Measurements from ENCODE around the gene SHC1.

Gene SHC1

GRCh38 chr1:154935749-154936554 is 34.6 kb downstream of the SHC1 start:
- H3K4me1 ChIP-seq (ENCODE audit: control insufficient read depth, insufficient read depth, low read length), result peaks cover 11% of the 10 kb centered on the region
- H3K27me3 ChIP-seq (ENCODE audit: control insufficient read depth, insufficient read depth, low read length, poor library complexity, severe bottlenecking), result no peaks in the 10 kb centered on the region
- H3K36me3 ChIP-seq (ENCODE audit: control insufficient read depth, insufficient read depth, low read length), result no peaks in the 10 kb centered on the region
- peak overlapping the region; percentile 95 for H3K27ac ChIP-seq (ENCODE audit: insufficient read depth, low read depth, low read length, poor library complexity, severe bottlenecking)
- H3K4me3 ChIP-seq (ENCODE audit: insufficient read depth, low read depth, low read length), result peak overlapping the region; percentile 64
- WGBS, 2 experiments, result 53 to 55% methylated on average over 27 of the region's 27 CpGs
- no peaks in the 10 kb centered on the region for H3K9me3 ChIP-seq (ENCODE audit: control insufficient read depth, low read length)

DNA sequence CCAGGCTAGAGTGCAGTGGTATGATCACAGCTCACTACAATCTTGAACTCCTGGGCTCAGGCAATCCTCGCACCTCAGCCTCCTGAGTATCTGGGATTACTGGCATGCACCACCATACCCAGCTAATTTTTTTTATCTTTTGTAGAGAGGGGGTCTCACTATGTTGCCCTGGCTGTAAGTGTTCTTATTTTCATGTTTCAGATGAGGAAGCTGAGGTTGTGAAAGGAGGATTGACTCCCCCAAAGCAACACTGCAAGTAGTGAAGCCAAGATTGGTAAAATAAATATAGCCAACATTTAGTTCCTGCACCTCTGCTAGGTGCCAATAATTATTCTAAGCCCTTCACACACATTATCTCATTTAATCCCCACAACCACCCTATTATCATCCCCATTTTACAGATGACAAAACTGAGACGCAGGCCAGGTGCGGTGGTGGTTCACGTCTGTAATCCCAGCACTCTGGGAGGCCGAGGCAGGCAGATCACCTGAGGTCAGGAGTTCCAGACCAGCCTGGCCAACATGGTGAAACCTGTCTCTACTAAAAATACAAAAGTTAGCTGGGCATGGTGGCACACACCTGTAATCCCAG is 36.1 kb downstream of the SHC1 start:
- Histone ChIP-seq H3K27ac (ENCODE audit: insufficient read depth, low read depth, low read length, poor library complexity, severe bottlenecking) (no peak overlapping the region), H3K4me1 (ENCODE audit: control insufficient read depth, insufficient read depth, low read length) (no peaks in the 10 kb centered on the region), H3K9me3 (ENCODE audit: control insufficient read depth, low read length) (no peaks in the 10 kb centered on the region), H3K4me3 (ENCODE audit: insufficient read depth, low read depth, low read length) (no peak overlapping the region), H3K27me3 (ENCODE audit: control insufficient read depth, insufficient read depth, low read length, poor library complexity, severe bottlenecking) (no peaks in the 10 kb centered on the region), H3K36me3 (ENCODE audit: control insufficient read depth, insufficient read depth, low read length) (no peaks in the 10 kb centered on the region)
- WGBS, 2 experiments, result 92 to 95% methylated on average over 5 of the region's 5 CpGs

DNA sequence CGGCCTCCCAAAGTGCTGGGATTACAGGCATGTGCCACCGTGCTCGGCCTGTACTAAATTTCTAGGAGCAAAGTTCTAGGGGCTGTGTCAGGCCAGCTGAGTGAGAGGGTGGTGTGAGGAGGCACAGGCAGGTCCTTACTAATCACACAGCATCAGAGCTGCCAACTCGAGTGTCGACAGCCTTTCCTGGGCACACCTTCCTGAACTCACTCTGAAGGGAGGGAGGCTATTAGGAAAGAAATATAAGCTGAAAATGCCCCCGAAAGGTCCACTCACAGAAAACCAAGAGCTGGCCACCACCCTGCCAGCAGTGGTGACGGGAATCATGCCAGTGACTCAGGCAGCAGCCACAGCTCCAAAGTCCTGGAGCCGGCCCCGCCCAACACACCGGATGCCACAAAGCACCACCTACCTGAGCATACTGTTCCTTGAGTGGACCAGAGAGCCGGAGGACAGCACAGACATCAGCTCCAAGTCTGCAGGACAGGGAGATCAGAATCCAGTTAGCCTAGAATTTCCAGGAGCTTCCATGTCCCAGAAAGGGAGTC is 38.5 kb downstream of the SHC1 start:
- Histone ChIP-seq H3K36me3 (ENCODE audit: control insufficient read depth, insufficient read depth, low read length) (peaks cover 3% of the 10 kb centered on the region), H3K27me3 (ENCODE audit: control insufficient read depth, insufficient read depth, low read length, poor library complexity, severe bottlenecking) (no peaks in the 10 kb centered on the region), H3K4me3 (ENCODE audit: insufficient read depth, low read depth, low read length) (no peak overlapping the region), H3K27ac (ENCODE audit: insufficient read depth, low read depth, low read length, poor library complexity, severe bottlenecking) (no peak overlapping the region), H3K4me1 (ENCODE audit: control insufficient read depth, insufficient read depth, low read length) (no peaks in the 10 kb centered on the region), H3K9me3 (ENCODE audit: control insufficient read depth, low read length) (no peaks in the 10 kb centered on the region)
- WGBS, 2 experiments, result 92 to 95% methylated on average over 11 of the region's 11 CpGs

DNA sequence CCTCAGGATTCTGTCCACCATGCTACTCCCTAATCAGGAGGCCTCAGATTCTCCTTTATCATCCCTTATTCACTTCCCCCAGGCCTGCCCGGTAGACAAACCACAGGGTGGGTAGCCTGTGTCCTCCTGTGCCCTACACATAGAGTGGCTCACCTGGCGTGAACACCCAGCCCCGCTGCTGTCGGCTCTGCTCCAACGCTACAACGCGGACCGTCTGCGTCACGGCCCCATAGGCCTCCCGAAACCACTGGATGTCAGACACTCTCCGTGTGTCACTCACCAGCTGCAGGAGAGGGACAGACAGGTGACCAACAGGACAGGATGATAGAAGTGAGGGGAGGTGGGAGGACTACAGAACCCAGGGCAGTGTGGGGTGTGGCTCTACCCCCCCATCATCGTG is 44.3 kb downstream of the SHC1 start:
- 94 to 95% methylated on average over 13 of the region's 13 CpGs for WGBS, 2 experiments
- peaks cover 10% of the 10 kb centered on the region for H3K36me3 ChIP-seq (ENCODE audit: control insufficient read depth, insufficient read depth, low read length)

GRCh38 chr1:154925335-154926170 is 45.0 kb downstream of the SHC1 start:
- 92 to 93% methylated on average over 3 of the region's 3 CpGs for WGBS, 2 experiments
- no peak overlapping the region for H3K27ac ChIP-seq (ENCODE audit: insufficient read depth, low read depth, low read length, poor library complexity, severe bottlenecking)
- H3K27me3 ChIP-seq (ENCODE audit: control insufficient read depth, insufficient read depth, low read length, poor library complexity, severe bottlenecking), result no peaks in the 10 kb centered on the region
- no peaks in the 10 kb centered on the region for H3K4me1 ChIP-seq (ENCODE audit: control insufficient read depth, insufficient read depth, low read length)
- H3K36me3 ChIP-seq (ENCODE audit: control insufficient read depth, insufficient read depth, low read length), result peaks cover 10% of the 10 kb centered on the region
- H3K9me3 ChIP-seq (ENCODE audit: control insufficient read depth, low read length), result no peaks in the 10 kb centered on the region
- no peak overlapping the region for H3K4me3 ChIP-seq (ENCODE audit: insufficient read depth, low read depth, low read length)

More for the DNA sequence above, 44.3 kb downstream of the SHC1 start:
- Histone ChIP-seq H3K9me3 (ENCODE audit: control insufficient read depth, low read length) (no peaks in the 10 kb centered on the region), H3K4me3 (ENCODE audit: insufficient read depth, low read depth, low read length) (no peak overlapping the region), H3K27me3 (ENCODE audit: control insufficient read depth, insufficient read depth, low read length, poor library complexity, severe bottlenecking) (no peaks in the 10 kb centered on the region), H3K4me1 (ENCODE audit: control insufficient read depth, insufficient read depth, low read length) (no peaks in the 10 kb centered on the region), H3K27ac (ENCODE audit: insufficient read depth, low read depth, low read length, poor library complexity, severe bottlenecking) (no peak overlapping the region)

DNA sequence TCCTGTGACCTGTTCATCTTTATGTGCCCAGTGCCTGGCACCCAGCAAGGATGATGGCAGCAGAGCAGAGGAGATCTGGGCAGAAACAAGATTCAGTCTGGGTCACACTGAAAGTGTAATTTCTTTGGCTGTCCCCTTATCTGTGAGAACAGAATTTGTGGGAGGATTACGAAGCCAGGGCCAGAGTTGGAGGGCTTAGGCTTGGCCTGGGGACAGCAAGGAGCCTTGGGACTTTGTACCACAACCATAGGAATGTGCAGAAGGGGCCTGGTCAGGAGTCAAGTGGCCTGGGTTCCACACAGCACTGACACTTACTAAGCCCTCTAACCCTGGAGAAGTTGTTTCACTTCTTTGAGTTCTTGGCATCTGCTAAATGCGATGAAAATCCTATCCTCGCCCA is 46.9 kb downstream of the SHC1 start:
- H3K27ac ChIP-seq (ENCODE audit: insufficient read depth, low read depth, low read length, poor library complexity, severe bottlenecking), result no peak overlapping the region
- no peaks in the 10 kb centered on the region for H3K27me3 ChIP-seq (ENCODE audit: control insufficient read depth, insufficient read depth, low read length, poor library complexity, severe bottlenecking)
- 98 to 99% methylated on average over 3 of the region's 3 CpGs for WGBS, 2 experiments
- no peak overlapping the region for H3K4me3 ChIP-seq (ENCODE audit: insufficient read depth, low read depth, low read length)
- H3K9me3 ChIP-seq (ENCODE audit: control insufficient read depth, low read length), result no peaks in the 10 kb centered on the region
- H3K4me1 ChIP-seq (ENCODE audit: control insufficient read depth, insufficient read depth, low read length), result no peaks in the 10 kb centered on the region
- peaks cover 10% of the 10 kb centered on the region for H3K36me3 ChIP-seq (ENCODE audit: control insufficient read depth, insufficient read depth, low read length)

- Histone ChIP-seq H3K9me3 (ENCODE audit: control insufficient read depth, low read length) (no peaks in the 10 kb centered on the region), H3K27me3 (ENCODE audit: control insufficient read depth, insufficient read depth, low read length, poor library complexity, severe bottlenecking) (no peaks in the 10 kb centered on the region), H3K27ac (ENCODE audit: insufficient read depth, low read depth, low read length, poor library complexity, severe bottlenecking) (no peak overlapping the region), H3K4me1 (ENCODE audit: control insufficient read depth, insufficient read depth, low read length) (no peaks in the 10 kb centered on the region), H3K36me3 (ENCODE audit: control insufficient read depth, insufficient read depth, low read length) (no peaks in the 10 kb centered on the region), H3K4me3 (ENCODE audit: insufficient read depth, low read depth, low read length) (no peak overlapping the region)
- WGBS, 2 experiments, result 95 to 98% methylated on average over 2 to 3 of the region's 3 CpGs
Observed at GRCh38 chr1:154913273-154913672, 57.3 kb downstream of the SHC1 start.

GRCh38 chr1:154912755-154913154 is 57.8 kb downstream of the SHC1 start:
- no peak overlapping the region for H3K27ac ChIP-seq (ENCODE audit: insufficient read depth, low read depth, low read length, poor library complexity, severe bottlenecking)
- no peak overlapping the region for H3K4me3 ChIP-seq (ENCODE audit: insufficient read depth, low read depth, low read length)
- no peaks in the 10 kb centered on the region for H3K4me1 ChIP-seq (ENCODE audit: control insufficient read depth, insufficient read depth, low read length)
- H3K9me3 ChIP-seq (ENCODE audit: control insufficient read depth, low read length), result no peaks in the 10 kb centered on the region
- 87 to 98% methylated on average over 2 of the region's 2 CpGs for WGBS, 2 experiments
- no peaks in the 10 kb centered on the region for H3K27me3 ChIP-seq (ENCODE audit: control insufficient read depth, insufficient read depth, low read length, poor library complexity, severe bottlenecking)
- H3K36me3 ChIP-seq (ENCODE audit: control insufficient read depth, insufficient read depth, low read length), result no peaks in the 10 kb centered on the region

Measured in ectodermal cell (in vitro differentiated cells).